Osteocyte (in vitro differentiated cells): Measurements from ENCODE around the gene OSBPL3. TPM values are rescaled to one million over a fixed set of nuclear protein-coding genes. Genes with fewer than 3 reads are reported as not detected.

Source experiments
- DNase-seq: peaks from one replicate; pipeline ENCODE4 v3.0.0; 2021; ENCODE audit warnings: mixed read lengths; ENCODE audit not compliant: unreplicated experiment; ENCODE audit errors: extremely low spot score
- H3K27ac Mint-ChIP-seq: one replicate; pipeline ENCODE4 v1.8.0; 2021; ENCODE audit warnings: mild to moderate bottlenecking, mixed read lengths; ENCODE audit not compliant: unreplicated experiment
- H3K27me3 Mint-ChIP-seq: one replicate; pipeline ENCODE4 v1.8.0; 2021; ENCODE audit warnings: mixed read lengths; ENCODE audit not compliant: unreplicated experiment
- H3K36me3 Mint-ChIP-seq: one replicate; pipeline ENCODE4 v1.8.0; 2021; ENCODE audit warnings: mixed read lengths; ENCODE audit not compliant: unreplicated experiment
- H3K4me1 Mint-ChIP-seq: one replicate; pipeline ENCODE4 v1.8.0; 2021; ENCODE audit warnings: mixed read lengths; ENCODE audit not compliant: unreplicated experiment
- H3K4me3 Mint-ChIP-seq: one replicate; pipeline ENCODE4 v1.8.0; 2021; ENCODE audit warnings: mild to moderate bottlenecking, moderate library complexity, mixed read lengths; ENCODE audit not compliant: unreplicated experiment
- H3K9me3 Mint-ChIP-seq: one replicate; pipeline ENCODE4 v1.8.0; 2021; ENCODE audit warnings: mixed read lengths; ENCODE audit not compliant: unreplicated experiment
- CTCF ChIP-seq: fragments of 200-600 bp; sonication (generic); IDR thresholded peaks from 2 replicates; pipeline ENCODE4 v1.5.0; 2021; ENCODE audit warnings: antibody characterized with exemption, mild to moderate bottlenecking, moderate library complexity
- total RNA-seq: library from RNA; stranded (reverse); gene quantifications from 2 replicates; pipeline ENCODE4 v1.2.1, GENCODE V29; 2021

The OSBPL3 gene
- total RNA-seq, 1 donor from 2014 or later, result 8.0 TPM

GRCh38 chr7:24784277-24784676 is 195.7 kb downstream of the OSBPL3 start:
- DNase-seq, result no peak
- Mint-ChIP-seq H3K36me3 (no peaks in the 10 kb centered on the region), H3K27ac (no peak overlapping the region), H3K27me3 (no peaks in the 10 kb centered on the region), H3K4me1 (peaks cover 6% of the 10 kb centered on the region), H3K9me3 (peaks cover 6% of the 10 kb centered on the region), H3K4me3 (no peak overlapping the region)
- no peak for TF ChIP-seq CTCF

GRCh38 chr7:24783698-24784097 is 196.3 kb downstream of the OSBPL3 start:
- H3K4me1 Mint-ChIP-seq, result peaks cover 6% of the 10 kb centered on the region
- H3K36me3 Mint-ChIP-seq, result no peaks in the 10 kb centered on the region
- no peaks in the 10 kb centered on the region for H3K27me3 Mint-ChIP-seq
- H3K4me3 Mint-ChIP-seq, result no peak overlapping the region
- peaks cover under 1% of the 10 kb centered on the region for H3K9me3 Mint-ChIP-seq
- no peak for DNase-seq
- TF ChIP-seq CTCF, result no peak
- no peak overlapping the region for H3K27ac Mint-ChIP-seq

- no peak for TF ChIP-seq CTCF
- H3K27me3 Mint-ChIP-seq, result peaks cover 4% of the 10 kb centered on the region
- H3K36me3 Mint-ChIP-seq, result no peaks in the 10 kb centered on the region
These were observed 198.9 kb downstream of the OSBPL3 start for GRCh38 chr7:24781106-24781505.

GRCh38 chr7:24779283-24779655 is 200.7 kb downstream of the OSBPL3 start:
- Mint-ChIP-seq H3K4me1 (peaks cover 6% of the 10 kb centered on the region), H3K9me3 (no peaks in the 10 kb centered on the region), H3K27ac (no peak overlapping the region), H3K27me3 (peaks cover 4% of the 10 kb centered on the region), H3K4me3 (no peak overlapping the region), H3K36me3 (no peaks in the 10 kb centered on the region)
- TF ChIP-seq CTCF, result no peak
- no peak for DNase-seq

More at GRCh38 chr7:24781106-24781505, 198.9 kb downstream of the OSBPL3 start:
- Mint-ChIP-seq H3K4me3 (no peak overlapping the region), H3K9me3 (no peaks in the 10 kb centered on the region), H3K27ac (no peak overlapping the region), H3K4me1 (peaks cover 2% of the 10 kb centered on the region)
- no peak for DNase-seq

- Mint-ChIP-seq H3K4me3 (no peak overlapping the region), H3K9me3 (no peaks in the 10 kb centered on the region), H3K36me3 (no peaks in the 10 kb centered on the region), H3K27ac (no peak overlapping the region), H3K4me1 (peaks cover 6% of the 10 kb centered on the region), H3K27me3 (peaks cover 4% of the 10 kb centered on the region)
- TF ChIP-seq CTCF, result no peak
- DNase-seq, result no peak
These were observed 201.3 kb downstream of the OSBPL3 start for GRCh38 chr7:24778543-24779282.
